Smooth muscle cell of the brain vasculature (primary cell): ENCODE results near the gene UEVLD.

Experiments
- DNase-seq: peaks from one replicate; pipeline ENCODE4 v3.0.0-alpha.2; 2012; ENCODE audit warnings: low read depth, low spot score

Gene UEVLD

GRCh38 chr11:18581825-18582224, 6.7 kb downstream of the UEVLD start:
- DNase-seq, result no peak

- no peak for DNase-seq
These were observed 8.3 kb downstream of the UEVLD start for GRCh38 chr11:18580113-18580766.

GRCh38 chr11:18578975-18579598, 9.4 kb downstream of the UEVLD start:
- DNase-seq, result no peak

- DNase-seq, result no peak
These were observed 13.2 kb downstream of the UEVLD start for GRCh38 chr11:18575361-18575760.

- DNase-seq, result no peak
These were observed 21.5 kb downstream of the UEVLD start for GRCh38 chr11:18567081-18567480.

GRCh38 chr11:18566406-18566805, 22.1 kb downstream of the UEVLD start:
- no peak for DNase-seq

GRCh38 chr11:18564149-18564548, 24.4 kb downstream of the UEVLD start:
- no peak for DNase-seq

GRCh38 chr11:18563090-18563730, 25.3 kb downstream of the UEVLD start:
- no peak for DNase-seq

GRCh38 chr11:18548001-18548400, 40.5 kb downstream of the UEVLD start:
- no peak for DNase-seq

GRCh38 chr11:18540207-18541009, 48.1 kb downstream of the UEVLD start:
- no peak for DNase-seq

GRCh38 chr11:18536209-18536608, 52.3 kb downstream of the UEVLD start:
- DNase-seq, result no peak

GRCh38 chr11:18534245-18534644, 54.3 kb downstream of the UEVLD start:
- no peak for DNase-seq

GRCh38 chr11:18533365-18533764, 55.2 kb downstream of the UEVLD start:
- no peak for DNase-seq

GRCh38 chr11:18527512-18527911, 61.0 kb downstream of the UEVLD start:
- DNase-seq, result no peak

- DNase-seq, result peak; percentile 83
These were observed 61.8 kb downstream of the UEVLD start, which contains the start of gene TSG101 for GRCh38 chr11:18526521-18527296. TSG101 (minus strand) TSS chr11:18526942; CDS start chr11:18526816, 126 bp downstream.

- no peak for DNase-seq
These were observed 62.4 kb downstream of the UEVLD start for GRCh38 chr11:18526130-18526520.

GRCh38 chr11:18524248-18524647, 64.3 kb downstream of the UEVLD start:
- DNase-seq, result no peak

GRCh38 chr11:18523084-18523483, 65.5 kb downstream of the UEVLD start:
- DNase-seq, result no peak

- DNase-seq, result no peak
These were observed 66.1 kb downstream of the UEVLD start for GRCh38 chr11:18522388-18522787.

- DNase-seq, result no peak
These were observed 67.4 kb downstream of the UEVLD start for GRCh38 chr11:18521122-18521521.

GRCh38 chr11:18502352-18502751, 86.2 kb downstream of the UEVLD start:
- DNase-seq, result no peak
